Brain microvascular endothelial cell (primary cell): ENCODE measurements around the gene PACSIN1.
A peak's percentile ranks its signal among the peaks of the same experiment; 100 is the strongest.

Experiments
- DNase-seq: peaks from one replicate; pipeline ENCODE4 v3.0.0-alpha.2; 2020
- H3K27ac ChIP-seq: fragments of 250-450 bp; sonication (Bioruptor Pico); 2 replicates; pipeline ENCODE4 v1.5.1; 2020; ENCODE audit warnings: mild to moderate bottlenecking, moderate library complexity
- H3K27me3 ChIP-seq: fragments of 250-450 bp; sonication (Bioruptor Pico); replicated peaks from 2 replicates; pipeline ENCODE4 v1.5.1; 2020; ENCODE audit warnings: mild to moderate bottlenecking
- H3K36me3 ChIP-seq: fragments of 250-450 bp; sonication (Bioruptor Pico); replicated peaks from 2 replicates; pipeline ENCODE4 v1.5.1; 2020; ENCODE audit warnings: mild to moderate bottlenecking
- H3K4me3 ChIP-seq: 2 replicates; pipeline ENCODE4 v1.5.1; 2011; ENCODE audit warnings: low read depth, mild to moderate bottlenecking, control low read depth, low read length, moderate library complexity
- CTCF ChIP-seq: IDR thresholded peaks from 2 replicates; pipeline ENCODE4 v1.5.1; 2011; ENCODE audit warnings: low read depth, mild to moderate bottlenecking, moderate library complexity, low read length, control low read depth, inconsistent platforms; ENCODE audit errors: missing control alignments
- in situ Hi-C: cut with HindIII; loops from 2 replicates; pipeline ENCODE4 v1.10.0; 2017; ENCODE audit warnings: low sequenced_read_pairs, low pct_ligation_motif_present

Gene PACSIN1

GRCh38 chr6:34532230-34532629, 66.4 kb downstream of the PACSIN1 start:
- no peaks in the 10 kb centered on the region for H3K27me3 ChIP-seq
- in situ Hi-C loops = no loop called here
- no peak overlapping the region for H3K27ac ChIP-seq
- peak overlapping the region; percentile 47 for H3K4me3 ChIP-seq
- no peaks in the 10 kb centered on the region for H3K36me3 ChIP-seq
- TF ChIP-seq CTCF = no peak
- DNase-seq = no peak

- Histone ChIP-seq H3K27ac (no peak overlapping the region), H3K4me3 (no peak overlapping the region), H3K36me3 (no peaks in the 10 kb centered on the region), H3K27me3 (no peaks in the 10 kb centered on the region)
- in situ Hi-C loops = no loop called here
- DNase-seq = no peak
- no peak for TF ChIP-seq CTCF
Observed at GRCh38 chr6:34534146-34534545, 68.3 kb downstream of the PACSIN1 start.

GRCh38 chr6:34534656-34535055, 68.8 kb downstream of the PACSIN1 start:
- in situ Hi-C loops = no loop called here
- no peak for DNase-seq
- TF ChIP-seq CTCF = no peak
- no peak overlapping the region for H3K4me3 ChIP-seq
- H3K27me3 ChIP-seq = no peaks in the 10 kb centered on the region
- H3K36me3 ChIP-seq = no peaks in the 10 kb centered on the region
- H3K27ac ChIP-seq = no peak overlapping the region

- Histone ChIP-seq H3K36me3 (no peaks in the 10 kb centered on the region), H3K27ac (no peak overlapping the region), H3K27me3 (no peaks in the 10 kb centered on the region), H3K4me3 (no peak overlapping the region)
- DNase-seq = no peak
- TF ChIP-seq CTCF = no peak
- in situ Hi-C loops = no loop called here
Observed at GRCh38 chr6:34535199-34535598, 69.3 kb downstream of the PACSIN1 start.

GRCh38 chr6:34535646-34536045, 69.8 kb downstream of the PACSIN1 start:
- Histone ChIP-seq H3K4me3 (no peak overlapping the region), H3K27me3 (no peaks in the 10 kb centered on the region), H3K27ac (no peak overlapping the region), H3K36me3 (no peaks in the 10 kb centered on the region)
- in situ Hi-C loops = no loop called here
- DNase-seq = no peak
- no peak for TF ChIP-seq CTCF

- H3K36me3 ChIP-seq = no peaks in the 10 kb centered on the region
- in situ Hi-C loops = no loop called here
- H3K27ac ChIP-seq = no peak overlapping the region
- H3K4me3 ChIP-seq = no peak overlapping the region
- no peak for TF ChIP-seq CTCF
- no peaks in the 10 kb centered on the region for H3K27me3 ChIP-seq
- no peak for DNase-seq
Observed at GRCh38 chr6:34536251-34536958, 70.5 kb downstream of the PACSIN1 start.
